Trophoblast cell (in vitro differentiated cells and primary cell): ENCODE measurements around the gene MYO1D.

Experiments
- DNase-seq, 2 donors: peaks; one replicate each; pipeline ENCODE4 v3.0.0-alpha.2; 2016
- H2AFZ ChIP-seq: 2 replicates; pipeline ENCODE4 v1.6.1; 2013; ENCODE audit warnings: low read length, moderate library complexity, mild to moderate bottlenecking; ENCODE audit not compliant: insufficient read depth, poor library complexity
- H2AK5ac ChIP-seq: 2 replicates; pipeline ENCODE4 v1.6.1; 2013; ENCODE audit warnings: mild to moderate bottlenecking, low read length
- H2BK120ac ChIP-seq: 2 replicates; pipeline ENCODE4 v1.6.1; 2013; ENCODE audit warnings: low read length, mild to moderate bottlenecking, moderate library complexity; ENCODE audit not compliant: insufficient read depth, poor library complexity
- H2BK12ac ChIP-seq: 2 replicates; pipeline ENCODE4 v1.6.1; 2013; ENCODE audit warnings: mild to moderate bottlenecking, low read length, moderate library complexity
- H2BK5ac ChIP-seq: 2 replicates; pipeline ENCODE4 v1.6.1; 2013; ENCODE audit warnings: low read length, low read depth, moderate library complexity, mild to moderate bottlenecking; ENCODE audit not compliant: poor library complexity
- H3K14ac ChIP-seq: 2 replicates; pipeline ENCODE4 v1.6.1; 2013; ENCODE audit warnings: mild to moderate bottlenecking, low read length
- H3K18ac ChIP-seq: 2 replicates; pipeline ENCODE4 v1.6.1; 2013; ENCODE audit warnings: mild to moderate bottlenecking, low read length
- H3K23ac ChIP-seq: 2 replicates; pipeline ENCODE4 v1.6.1; 2013; ENCODE audit warnings: low read length
- H3K27ac ChIP-seq: 2 replicates; pipeline ENCODE4 v1.5.1; 2013; ENCODE audit warnings: low read depth, mild to moderate bottlenecking, inconsistent platforms, low read length, moderate library complexity
- H3K27me3 ChIP-seq: 2 replicates; pipeline ENCODE4 v1.6.1; 2013; ENCODE audit warnings: inconsistent platforms, mild to moderate bottlenecking, low read length, moderate library complexity; ENCODE audit not compliant: insufficient read depth
- H3K36me3 ChIP-seq, 2 experiments: 1 replicate in 1 of 2; 2 replicates in 1 of 2; pipeline ENCODE4 v1.6.1; 2013; ENCODE audit warnings: low read length in 2 of 2, mild to moderate bottlenecking in 2 of 2, moderate library complexity in 1 of 2; ENCODE audit not compliant: insufficient read depth in 2 of 2, control insufficient read depth in 1 of 2
- H3K4ac ChIP-seq: 2 replicates; pipeline ENCODE4 v1.6.1; 2013; ENCODE audit warnings: low read depth, mild to moderate bottlenecking, low read length, moderate library complexity
- H3K4me1 ChIP-seq, 2 experiments: 1 replicate in 1 of 2; 2 replicates in 1 of 2; pipeline ENCODE4 v1.6.1; 2013; ENCODE audit warnings: low read length in 2 of 2, mild to moderate bottlenecking in 2 of 2, moderate library complexity in 1 of 2; ENCODE audit not compliant: insufficient read depth in 2 of 2, control insufficient read depth in 1 of 2
- H3K4me2 ChIP-seq: 2 replicates; pipeline ENCODE4 v1.6.1; 2013; ENCODE audit warnings: inconsistent platforms, mild to moderate bottlenecking, low read length, moderate library complexity
- H3K4me3 ChIP-seq: 2 replicates; pipeline ENCODE4 v1.5.1; 2013; ENCODE audit warnings: mild to moderate bottlenecking, low read depth, low read length, inconsistent platforms
- H3K79me1 ChIP-seq: one replicate; pipeline ENCODE4 v1.6.1; 2013; ENCODE audit warnings: low read length
- H3K79me2 ChIP-seq: 2 replicates; pipeline ENCODE4 v1.6.1; 2013; ENCODE audit warnings: low read length, mild to moderate bottlenecking; ENCODE audit not compliant: control insufficient read depth, insufficient read depth, poor library complexity
- H3K9ac ChIP-seq: 2 replicates; pipeline ENCODE4 v1.6.1; 2013; ENCODE audit warnings: mild to moderate bottlenecking, low read length
- H3K9me3 ChIP-seq: 2 replicates; pipeline ENCODE4 v1.6.1; 2013; ENCODE audit warnings: low read depth, mild to moderate bottlenecking, control low read depth, inconsistent platforms, low read length; ENCODE audit not compliant: insufficient read depth
- H4K12ac ChIP-seq: 2 replicates; pipeline ENCODE4 v1.6.1; 2013; ENCODE audit warnings: low read depth, mild to moderate bottlenecking, low read length, moderate library complexity
- H4K8ac ChIP-seq: 2 replicates; pipeline ENCODE4 v1.6.1; 2013; ENCODE audit warnings: low read depth, mild to moderate bottlenecking, low read length, moderate library complexity
- H4K91ac ChIP-seq: one replicate; pipeline ENCODE4 v1.6.1; 2013; ENCODE audit warnings: low read depth, mild to moderate bottlenecking, low read length, moderate library complexity
- WGBS: extraction: QIAGEN DNeasy Blood & Tissue Kit; methylation state at CpG from one replicate; pipeline ENCODE4 v1.1.7; 2013; ENCODE audit warnings: missing lambda C conversion rate; ENCODE audit not compliant: insufficient read length, insufficient coverage; ENCODE audit errors: extremely low coverage; 5-methylcytosine and 5-hydroxymethylcytosine counted together

Gene MYO1D

DNA sequence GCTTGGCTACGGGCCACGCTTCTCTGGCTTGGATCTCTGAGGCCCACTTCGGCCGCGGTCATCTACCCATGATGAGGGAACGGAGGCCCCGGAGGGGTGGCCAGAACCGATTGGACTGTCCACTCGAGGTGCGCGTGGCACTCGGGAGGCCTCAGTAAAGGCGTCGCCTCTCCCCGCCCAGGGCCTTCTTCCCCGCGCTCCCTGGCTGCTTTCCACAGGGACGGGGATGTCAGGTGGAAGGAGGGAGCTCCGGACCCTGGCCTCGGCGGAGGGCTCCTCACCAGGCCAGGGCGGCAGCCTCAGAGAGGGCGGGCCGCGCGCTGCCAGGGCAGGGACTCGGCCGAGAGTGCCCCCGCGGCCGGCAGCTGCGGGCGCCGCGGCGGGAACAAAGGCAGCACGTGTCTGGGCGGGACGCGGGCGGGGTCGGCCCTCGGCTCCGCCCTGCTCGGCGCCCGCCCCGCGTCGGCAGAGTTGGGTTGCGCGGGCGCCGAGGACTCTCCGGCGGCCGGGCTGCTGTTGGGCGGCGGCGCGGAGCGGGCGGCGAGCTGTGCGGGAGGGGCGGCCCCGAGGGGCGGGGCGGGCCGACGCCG, 390.7 kb downstream of the MYO1D start:
- H2AK5ac ChIP-seq, result no peak overlapping the region
- H2AFZ ChIP-seq, result peak overlapping the region; percentile 93
- peaks cover 3% of the 10 kb centered on the region for H3K79me1 ChIP-seq
- H3K23ac ChIP-seq, result no peak overlapping the region
- no CpG with 5 or more reads among the region's 72 CpGs for WGBS
- no peaks in the 10 kb centered on the region for H3K9me3 ChIP-seq
- no peak overlapping the region for H3K9ac ChIP-seq
- no peak overlapping the region for H4K12ac ChIP-seq
- peak overlapping the region; percentile 90 for H3K4me3 ChIP-seq
- DNase-seq, result peak; percentile 72 to 87
- no peak overlapping the region for H3K27ac ChIP-seq
- peak overlapping the region; percentile 85 for H3K4me2 ChIP-seq
- no peak overlapping the region for H2BK12ac ChIP-seq
- no peaks in the 10 kb centered on the region for H3K27me3 ChIP-seq
- H3K36me3 ChIP-seq, result peaks cover 5 to 8% of the 10 kb centered on the region in 2 experiments
- peaks cover 9 to 11% of the 10 kb centered on the region in 2 experiments for H3K4me1 ChIP-seq
- H4K91ac ChIP-seq, result peak overlapping the region; percentile 72
- no peak overlapping the region for H3K14ac ChIP-seq
- peak overlapping the region; percentile 82 for H4K8ac ChIP-seq
- no peak overlapping the region for H3K4ac ChIP-seq
- H3K79me2 ChIP-seq, result peaks cover 2% of the 10 kb centered on the region
- no peak overlapping the region for H2BK120ac ChIP-seq
- H2BK5ac ChIP-seq, result no peak overlapping the region
- H3K18ac ChIP-seq, result peak overlapping the region; percentile 53

DNA sequence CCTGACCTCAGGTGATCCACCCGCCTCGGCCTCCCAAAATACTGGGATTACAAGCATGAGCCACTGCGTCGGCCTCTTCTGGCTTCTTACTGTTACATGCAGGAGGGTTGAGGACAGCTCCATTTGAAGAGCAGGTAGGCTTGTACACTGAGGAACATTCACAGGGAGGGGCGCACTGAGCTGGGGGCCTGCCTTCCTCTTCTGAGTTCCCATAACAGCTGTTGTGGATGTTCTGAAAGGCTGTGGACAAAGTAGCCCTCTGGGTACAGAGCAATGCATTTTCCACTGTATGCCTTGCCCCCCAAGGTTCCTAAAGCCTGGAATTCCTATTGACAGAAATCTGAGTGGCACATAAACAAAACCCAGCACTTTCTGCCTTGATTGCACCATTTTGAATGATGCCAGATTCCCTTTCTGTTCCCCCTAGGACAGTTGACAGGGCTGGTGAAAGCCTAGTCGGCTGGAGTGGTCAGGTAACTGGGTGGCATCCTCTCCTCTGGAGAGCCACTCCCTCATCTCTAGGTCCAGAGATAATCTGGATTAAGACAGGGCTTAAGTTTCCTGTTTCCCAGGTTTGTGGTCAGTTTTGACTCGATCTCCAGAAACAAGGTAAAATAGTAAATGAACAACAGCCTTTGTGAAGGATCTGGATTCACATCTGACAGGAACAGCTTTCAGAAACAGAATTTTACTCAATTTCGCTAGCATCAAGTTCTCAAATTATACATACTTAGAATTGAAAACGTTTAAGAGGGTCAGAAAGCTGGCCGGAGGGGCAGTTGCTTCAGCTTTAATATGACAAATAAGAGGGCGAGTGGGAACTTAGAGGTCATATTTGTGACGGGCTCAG, 391.4 kb downstream of the MYO1D start:
- Histone ChIP-seq H4K12ac (no peak overlapping the region), H2BK12ac (no peak overlapping the region), H3K27ac (no peak overlapping the region), H3K4me2 (no peak overlapping the region), H3K23ac (no peak overlapping the region), H3K27me3 (no peaks in the 10 kb centered on the region), H2BK120ac (no peak overlapping the region), H2AK5ac (no peak overlapping the region), H4K91ac (no peak overlapping the region), H2BK5ac (no peak overlapping the region), H3K36me3 (peaks cover 11 to 14% of the 10 kb centered on the region in 2 experiments), H4K8ac (no peak overlapping the region), H3K4me3 (no peak overlapping the region), H3K4ac (no peak overlapping the region), H3K79me2 (peaks cover 2% of the 10 kb centered on the region), H3K18ac (no peak overlapping the region), H3K79me1 (peaks cover 3% of the 10 kb centered on the region), H3K4me1 (peaks cover 9 to 11% of the 10 kb centered on the region in 2 experiments), H3K9ac (no peak overlapping the region), H3K14ac (no peak overlapping the region), H2AFZ (peak overlapping the region; percentile 93), H3K9me3 (no peaks in the 10 kb centered on the region)
- WGBS, result no CpG with 5 or more reads among the region's 12 CpGs
- DNase-seq, result no peak

DNA sequence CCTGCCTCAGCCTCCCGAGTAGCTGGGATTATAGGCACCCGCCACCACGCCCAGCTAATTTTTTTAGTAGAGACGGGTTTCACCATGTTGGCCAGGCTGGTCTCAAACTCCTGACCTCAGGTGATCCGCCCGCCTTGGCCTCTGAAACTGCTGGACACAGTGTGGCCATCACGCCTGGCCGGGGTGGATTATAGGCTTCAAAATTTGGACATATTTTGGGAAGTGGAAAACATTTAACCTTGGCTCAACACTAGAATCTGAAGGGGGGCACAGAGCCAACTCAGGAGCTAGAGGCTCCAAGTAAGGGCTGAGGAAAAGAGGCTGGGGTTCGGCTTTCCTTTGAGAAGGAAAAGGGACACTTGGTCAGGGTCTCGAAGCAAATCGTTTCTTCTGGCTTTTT, 392.3 kb downstream of the MYO1D start:
- Histone ChIP-seq H4K12ac (no peak overlapping the region), H2AFZ (no peak overlapping the region), H4K8ac (no peak overlapping the region), H3K79me1 (peaks cover 3% of the 10 kb centered on the region), H3K18ac (no peak overlapping the region), H3K27me3 (no peaks in the 10 kb centered on the region), H3K23ac (no peak overlapping the region), H3K4me2 (no peak overlapping the region), H2BK120ac (no peak overlapping the region), H3K9ac (no peak overlapping the region), H3K14ac (no peak overlapping the region), H3K4ac (no peak overlapping the region), H2BK5ac (no peak overlapping the region), H2BK12ac (no peak overlapping the region), H3K79me2 (peaks cover 2% of the 10 kb centered on the region), H2AK5ac (no peak overlapping the region), H3K9me3 (no peaks in the 10 kb centered on the region), H3K4me3 (no peak overlapping the region), H3K4me1 (peaks cover 9 to 11% of the 10 kb centered on the region in 2 experiments), H3K27ac (no peak overlapping the region), H4K91ac (no peak overlapping the region), H3K36me3 (peaks cover 14 to 22% of the 10 kb centered on the region in 2 experiments)
- no CpG with 5 or more reads among the region's 11 CpGs for WGBS
- DNase-seq, result no peak

DNA sequence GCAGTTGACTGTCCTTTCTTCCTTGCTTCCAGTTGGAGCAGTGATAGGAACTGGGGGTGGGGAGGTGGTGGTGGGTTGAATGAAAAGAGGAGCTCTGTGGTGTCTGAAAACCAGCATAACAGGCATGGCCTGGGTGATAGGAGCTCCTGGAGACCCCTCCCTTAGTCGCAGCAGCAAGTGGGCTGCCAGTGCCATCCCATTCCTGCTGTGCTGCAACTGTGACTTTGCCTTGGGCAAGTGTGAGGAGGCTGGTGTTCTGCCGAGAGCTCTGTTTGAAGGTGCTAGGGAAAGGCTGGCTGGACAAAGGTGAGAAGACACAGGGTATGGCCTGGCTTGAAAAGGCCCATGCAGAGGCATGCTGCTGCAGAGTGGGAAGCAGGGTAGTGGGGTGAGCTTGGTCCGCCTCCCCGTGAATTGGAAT, 392.9 kb downstream of the MYO1D start:
- WGBS, result no CpG with 5 or more reads among the region's 4 CpGs
- no peak for DNase-seq
- Histone ChIP-seq H3K9me3 (no peaks in the 10 kb centered on the region), H3K79me2 (peaks cover 2% of the 10 kb centered on the region), H4K8ac (no peak overlapping the region), H3K4me1 (peaks cover 9 to 11% of the 10 kb centered on the region in 2 experiments), H3K27me3 (no peaks in the 10 kb centered on the region), H4K12ac (no peak overlapping the region), H3K27ac (no peak overlapping the region), H3K9ac (no peak overlapping the region), H2BK120ac (no peak overlapping the region), H2BK5ac (no peak overlapping the region), H3K14ac (no peak overlapping the region), H3K79me1 (peaks cover 3% of the 10 kb centered on the region), H3K18ac (no peak overlapping the region), H4K91ac (no peak overlapping the region), H2AK5ac (no peak overlapping the region), H3K4me2 (no peak overlapping the region), H3K23ac (no peak overlapping the region), H3K36me3 (peaks cover 19 to 28% of the 10 kb centered on the region in 2 experiments), H3K4ac (no peak overlapping the region), H2AFZ (no peak overlapping the region), H2BK12ac (no peak overlapping the region), H3K4me3 (no peak overlapping the region)
